Hippocampal formation (tissue), 2 donors: ENCODE measurements around the gene IBA57.
"Not testable (repeated sequence)": the region's sequence is repeated elsewhere in the genome, so short reads cannot be mapped to it uniquely, and the experiment has no call there.

Experiments
- DNase-seq, 2 donors: peaks; one replicate each; lab custom pipeline; 2025; lab: John Stamatoyannopoulos, UW

IBA57 gene

DNA sequence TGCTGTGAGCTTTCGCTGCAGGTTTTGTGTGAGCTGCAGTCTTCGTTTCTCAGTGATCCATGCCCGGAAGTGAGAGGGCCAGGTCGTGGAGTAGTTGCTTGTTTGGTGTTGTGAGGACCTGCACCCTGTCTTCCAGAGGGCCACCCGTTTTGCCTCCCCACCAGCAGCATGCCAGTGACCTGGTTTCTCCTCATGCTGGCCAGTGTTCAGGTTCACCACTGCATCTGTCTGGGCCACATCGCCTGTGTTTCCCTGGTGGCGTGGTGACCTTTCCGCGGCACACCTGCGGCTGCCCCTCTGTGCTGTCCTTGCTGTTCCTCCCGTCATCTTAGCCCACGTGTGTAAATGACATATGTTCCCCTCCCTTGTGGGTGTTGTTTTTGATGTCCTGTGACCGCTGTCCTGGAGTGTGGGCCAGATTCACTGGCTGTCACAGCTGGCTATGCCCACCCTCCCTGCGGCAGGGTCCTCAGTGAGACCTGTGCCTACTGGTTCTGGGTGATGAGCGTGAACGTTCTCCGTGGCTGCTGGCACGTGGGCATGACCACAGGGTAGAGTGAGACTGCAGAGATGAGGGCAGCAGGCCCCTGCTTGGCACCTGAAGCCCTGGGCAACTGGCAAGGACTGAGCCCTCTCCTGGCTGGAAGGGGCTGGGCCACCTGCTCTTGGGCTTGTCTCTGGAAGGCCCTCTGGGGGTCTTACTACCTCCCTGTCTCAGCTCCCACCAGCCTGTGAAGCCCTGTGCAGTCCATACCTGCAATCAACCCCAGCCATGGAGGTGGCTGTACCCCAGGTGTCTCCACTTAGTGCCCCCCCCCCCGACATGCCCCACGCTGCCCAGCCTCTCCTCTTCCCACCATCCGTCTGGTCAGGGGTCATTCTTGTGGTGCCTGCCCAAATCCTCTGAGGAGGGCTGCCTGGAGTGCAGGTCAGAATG is 7.3 kb downstream of the IBA57 start:
- no peak for DNase-seq

DNA sequence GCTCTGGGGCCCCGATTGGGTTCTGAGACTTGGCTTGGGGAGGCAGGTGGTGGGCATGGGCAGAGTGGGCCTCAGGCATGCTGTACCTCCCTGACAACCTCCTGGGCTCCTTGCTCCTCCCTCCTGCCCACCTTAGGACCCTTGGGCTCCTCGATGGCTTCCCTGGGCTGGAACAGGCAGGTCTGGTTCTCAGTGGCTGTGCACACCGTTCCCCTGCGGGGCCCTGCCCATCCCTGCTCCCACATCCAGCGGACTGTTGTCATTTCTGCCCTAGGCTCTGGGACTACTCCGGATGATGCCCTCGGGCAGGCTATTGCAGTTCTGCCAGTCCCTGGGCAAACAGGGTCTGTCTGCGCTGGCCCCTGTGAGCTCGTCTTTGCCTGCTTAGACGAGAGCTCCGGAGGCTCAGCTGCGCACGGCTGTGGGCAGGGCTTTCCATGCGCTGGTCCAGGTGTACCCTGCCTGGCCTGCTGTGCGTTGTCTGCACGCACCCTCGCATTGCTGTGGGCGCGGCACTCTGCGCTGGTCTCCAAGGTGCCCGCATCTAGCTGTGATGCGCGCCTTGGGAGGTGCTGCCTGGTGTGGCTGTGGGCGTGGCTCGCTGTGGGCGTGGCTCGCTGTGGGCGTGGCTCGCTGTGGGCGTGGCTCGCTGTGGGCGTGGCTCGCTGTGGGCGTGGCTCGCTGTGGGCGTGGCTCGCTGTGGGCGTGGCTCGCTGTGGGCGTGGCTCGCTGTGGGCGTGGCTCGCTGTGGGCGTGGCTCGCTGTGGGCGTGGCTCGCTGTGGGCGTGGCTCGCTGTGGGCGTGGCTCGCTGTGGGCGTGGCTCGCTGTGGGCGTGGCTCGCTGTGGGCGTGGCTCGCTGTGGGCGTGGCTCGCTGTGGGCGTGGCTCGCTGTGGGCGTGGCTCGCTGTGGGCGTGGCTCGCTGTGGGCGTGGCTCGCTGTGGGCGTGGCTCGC is 8.2 kb downstream of the IBA57 start:
- DNase-seq = not testable (repeated sequence)

DNA sequence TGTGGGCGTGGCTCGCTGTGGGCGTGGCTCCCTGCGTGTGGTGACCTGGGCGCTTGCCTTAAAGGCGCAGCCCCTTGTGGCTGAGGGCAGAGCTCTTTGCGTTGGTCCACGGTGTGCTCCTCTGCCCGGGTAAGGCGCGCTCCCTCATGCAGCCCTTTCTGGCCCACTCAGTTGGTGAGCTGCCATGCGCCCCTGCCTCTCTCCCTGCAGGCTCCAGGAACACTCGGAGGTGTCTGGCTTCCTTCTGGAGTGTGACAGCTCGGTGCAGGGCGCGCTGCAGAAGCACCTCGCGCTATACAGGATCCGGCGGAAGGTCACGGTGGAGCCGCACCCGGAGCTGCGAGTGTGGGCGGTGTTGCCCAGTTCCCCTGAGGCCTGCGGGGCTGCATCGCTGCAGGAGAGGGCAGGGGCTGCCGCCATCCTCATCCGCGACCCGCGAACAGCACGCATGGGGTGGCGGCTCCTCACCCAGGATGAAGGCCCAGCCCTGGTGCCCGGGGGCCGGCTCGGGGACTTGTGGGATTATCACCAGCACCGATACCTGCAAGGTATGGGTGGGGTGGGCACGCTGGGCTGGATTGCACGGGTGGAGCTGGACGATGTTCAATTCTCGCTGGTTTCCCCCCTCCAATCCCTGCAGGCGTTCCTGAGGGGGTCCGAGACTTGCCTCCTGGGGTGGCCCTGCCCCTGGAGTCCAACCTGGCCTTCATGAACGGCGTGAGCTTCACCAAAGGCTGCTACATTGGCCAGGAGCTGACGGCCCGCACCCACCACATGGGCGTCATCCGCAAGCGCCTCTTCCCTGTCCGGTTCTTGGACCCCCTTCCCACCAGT is 9.1 kb downstream of the IBA57 start:
- DNase-seq = no peak

DNA sequence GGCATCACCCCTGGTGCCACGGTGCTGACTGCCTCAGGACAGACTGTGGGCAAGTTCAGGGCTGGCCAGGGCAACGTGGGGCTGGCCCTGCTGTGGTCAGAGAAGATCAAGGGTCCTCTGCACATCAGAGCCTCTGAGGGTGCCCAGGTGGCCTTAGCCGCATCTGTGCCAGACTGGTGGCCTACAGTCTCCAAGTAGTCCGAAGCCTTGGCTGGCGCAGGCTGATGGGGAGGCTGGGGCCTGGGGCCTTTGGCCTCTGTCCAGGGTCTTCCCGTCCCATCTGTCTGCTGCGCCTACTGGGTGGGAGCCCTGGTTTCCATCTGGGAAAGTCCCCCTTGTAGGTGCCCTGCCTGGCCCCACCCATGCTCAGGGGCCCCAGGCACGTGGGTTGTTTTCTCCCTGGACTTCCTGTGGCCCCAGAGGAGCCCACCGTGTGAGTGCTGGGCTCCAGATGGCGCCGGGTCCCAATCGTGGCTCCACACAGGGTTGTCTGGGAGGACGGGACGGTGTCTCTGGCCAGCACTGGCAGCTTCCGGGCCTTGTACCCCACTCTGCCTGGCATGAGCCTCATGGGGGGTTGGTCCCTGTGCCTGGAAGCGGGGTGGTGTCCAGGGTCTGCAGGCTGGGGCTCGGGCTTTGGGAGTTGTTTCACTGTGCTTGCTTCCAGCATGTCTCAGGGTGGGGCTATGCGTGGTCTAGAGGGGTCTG is 9.9 kb downstream of the IBA57 start:
- no peak for DNase-seq

DNA sequence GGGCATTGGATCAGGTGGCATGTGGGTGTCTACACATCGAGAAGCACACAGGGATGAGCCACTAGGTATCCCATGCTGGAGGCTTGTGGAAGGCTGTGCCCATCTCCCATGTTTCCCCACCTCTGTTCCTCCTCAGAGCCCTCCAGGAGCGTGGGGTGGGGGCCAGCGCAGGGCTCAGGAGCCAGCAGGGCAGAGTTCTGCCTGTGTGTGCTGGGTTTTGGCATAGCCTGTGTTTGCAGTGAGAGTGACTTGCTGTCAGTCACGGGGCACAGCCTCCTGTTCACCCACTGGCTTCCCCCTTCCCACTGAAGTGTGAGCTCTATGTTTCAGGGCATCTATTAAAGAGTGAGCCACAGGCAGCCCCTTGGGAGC is 10.4 kb downstream of the IBA57 start:
- no peak for DNase-seq

DNA sequence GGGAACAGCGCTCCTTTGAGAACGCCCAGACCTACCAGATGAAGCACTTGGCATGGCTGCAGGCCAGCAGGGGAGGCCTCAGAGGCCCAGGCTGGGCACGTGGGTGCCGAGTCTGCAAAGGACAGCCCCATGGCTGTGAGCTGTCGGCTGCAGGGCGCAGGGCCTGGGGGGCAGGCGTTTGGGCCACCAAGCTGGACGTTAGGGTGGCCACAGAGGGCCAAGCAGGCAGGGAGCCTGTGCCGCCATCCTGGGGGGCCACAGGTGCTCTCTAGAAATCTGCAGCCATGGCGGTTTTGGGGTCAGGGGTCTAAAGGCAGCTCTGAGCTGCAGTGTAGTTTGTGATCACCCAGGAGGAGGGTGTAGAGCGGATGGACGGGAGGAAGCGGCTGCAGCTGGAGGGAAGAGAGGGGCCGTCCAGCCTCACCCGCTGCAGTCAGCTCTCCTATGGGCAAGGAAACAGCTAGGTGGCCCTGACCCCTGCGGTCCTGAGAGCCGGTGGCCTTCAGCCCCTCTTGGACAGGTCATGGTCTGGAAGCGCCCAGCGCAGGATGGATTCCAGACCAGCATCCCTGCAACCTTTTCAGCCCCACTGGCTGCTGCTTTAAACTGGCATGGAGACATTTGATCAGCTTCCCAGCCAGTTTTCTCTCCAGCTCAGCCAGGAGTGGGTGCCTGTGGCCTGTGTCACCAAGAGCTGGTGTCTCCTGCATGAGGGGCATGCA is 11.0 kb downstream of the IBA57 start:
- no peak for DNase-seq

DNA sequence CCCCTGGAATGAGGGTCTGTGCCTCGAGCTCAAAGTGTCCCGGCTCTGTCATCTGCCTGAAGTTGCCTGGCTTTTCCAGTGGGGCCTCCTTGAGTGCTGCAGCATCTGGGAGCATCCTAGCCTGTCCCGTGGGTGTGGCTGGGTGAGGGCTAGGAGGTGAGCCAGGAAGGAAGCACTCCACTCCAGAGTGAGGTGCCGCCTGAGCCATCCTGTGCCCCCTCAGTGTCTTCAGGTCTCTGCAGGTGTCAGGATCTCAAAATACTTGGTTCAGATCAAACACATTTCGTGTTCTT is 11.5 kb downstream of the IBA57 start:
- DNase-seq = no peak

DNA sequence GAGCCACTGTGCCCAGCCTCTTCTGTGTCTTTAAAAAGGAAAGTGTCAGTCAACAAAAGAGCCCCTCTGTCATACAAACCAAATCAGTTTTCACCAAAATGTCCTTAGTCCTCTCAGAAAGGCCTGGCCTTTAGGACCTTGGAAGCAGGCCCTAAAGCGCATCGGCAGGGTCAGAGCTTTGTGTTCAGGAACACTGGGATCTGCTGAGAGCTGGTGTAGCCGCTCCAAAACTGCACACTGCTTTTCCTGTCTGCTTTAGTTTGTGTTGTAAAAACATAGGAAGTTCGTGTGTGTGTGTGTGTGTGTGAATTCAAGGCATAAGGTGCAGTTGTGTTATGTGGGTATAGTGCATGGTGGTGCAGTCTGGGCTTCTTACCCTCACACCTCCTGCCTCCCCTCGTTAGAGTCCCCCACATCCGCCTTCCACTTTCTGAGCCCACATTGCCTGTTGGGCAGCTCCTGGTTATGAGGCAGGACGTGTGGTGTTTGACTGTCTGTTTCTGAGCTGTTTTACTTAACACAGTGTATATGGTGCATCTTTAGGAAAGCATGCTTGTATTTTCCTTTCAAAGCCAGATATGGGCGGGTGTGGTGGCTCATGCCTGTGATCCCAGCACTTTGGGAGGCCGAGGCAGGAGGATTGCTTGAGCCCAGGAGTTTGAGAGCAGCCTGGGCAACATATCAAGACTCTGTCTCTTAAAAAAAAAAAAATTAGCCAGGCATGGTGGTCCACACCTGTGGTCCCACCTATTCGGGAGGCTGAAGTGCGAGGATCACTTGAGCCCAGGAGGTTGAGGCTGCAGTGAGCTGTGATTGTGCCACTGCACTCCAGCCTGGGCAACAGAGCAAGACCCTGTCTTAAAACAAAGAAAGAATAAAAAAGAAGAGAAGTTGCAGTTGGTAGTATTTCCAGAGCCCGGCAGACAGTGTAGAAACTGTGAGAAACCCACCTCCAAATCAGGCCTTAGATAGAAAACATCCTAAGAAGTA is 12.4 kb downstream of the IBA57 start:
- DNase-seq = no peak

DNA sequence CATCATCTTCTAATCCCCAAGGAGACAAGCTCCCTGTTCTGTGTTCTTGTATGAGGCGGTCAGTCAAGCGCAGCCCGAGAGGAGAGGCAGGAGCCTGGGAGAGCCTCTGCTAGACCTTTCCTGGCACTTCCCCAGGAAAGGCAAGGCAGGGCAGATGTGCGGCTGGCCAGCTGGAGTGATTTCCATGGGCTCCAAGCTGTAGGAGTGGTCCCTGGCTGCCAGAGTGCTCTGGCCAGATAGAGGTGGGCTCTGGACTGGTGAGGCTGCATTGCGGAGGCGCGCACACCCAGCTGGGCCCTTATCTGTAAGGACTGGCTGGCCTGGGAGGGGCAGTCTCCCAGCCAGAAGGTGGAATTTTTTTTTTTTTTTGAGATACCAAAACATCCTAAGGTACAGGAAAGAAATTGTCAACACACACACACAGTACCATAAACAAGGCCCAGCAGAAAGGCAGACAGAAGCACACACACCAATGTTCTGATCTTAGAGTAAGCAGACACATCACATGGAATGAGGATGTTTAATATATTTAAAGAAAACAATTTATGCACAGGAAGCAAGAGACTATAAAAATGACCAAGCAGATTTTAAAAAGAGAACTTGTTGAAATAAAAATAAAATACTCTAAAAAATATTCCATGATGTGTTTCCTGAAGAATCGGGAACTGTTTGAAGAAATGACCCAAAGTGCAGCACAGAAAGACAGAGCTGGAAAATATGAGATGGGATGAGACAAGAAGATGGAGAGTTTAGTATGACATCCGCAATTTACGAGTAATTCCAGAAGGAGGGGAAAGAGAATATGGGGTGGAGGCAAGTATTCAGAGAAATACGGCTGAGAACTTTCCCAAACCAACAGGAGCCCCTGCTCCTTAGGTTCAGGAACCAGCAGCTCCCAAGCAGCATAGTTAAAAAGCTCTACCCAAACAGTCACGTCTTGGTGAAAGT is 13.4 kb downstream of the IBA57 start:
- DNase-seq = no peak

DNA sequence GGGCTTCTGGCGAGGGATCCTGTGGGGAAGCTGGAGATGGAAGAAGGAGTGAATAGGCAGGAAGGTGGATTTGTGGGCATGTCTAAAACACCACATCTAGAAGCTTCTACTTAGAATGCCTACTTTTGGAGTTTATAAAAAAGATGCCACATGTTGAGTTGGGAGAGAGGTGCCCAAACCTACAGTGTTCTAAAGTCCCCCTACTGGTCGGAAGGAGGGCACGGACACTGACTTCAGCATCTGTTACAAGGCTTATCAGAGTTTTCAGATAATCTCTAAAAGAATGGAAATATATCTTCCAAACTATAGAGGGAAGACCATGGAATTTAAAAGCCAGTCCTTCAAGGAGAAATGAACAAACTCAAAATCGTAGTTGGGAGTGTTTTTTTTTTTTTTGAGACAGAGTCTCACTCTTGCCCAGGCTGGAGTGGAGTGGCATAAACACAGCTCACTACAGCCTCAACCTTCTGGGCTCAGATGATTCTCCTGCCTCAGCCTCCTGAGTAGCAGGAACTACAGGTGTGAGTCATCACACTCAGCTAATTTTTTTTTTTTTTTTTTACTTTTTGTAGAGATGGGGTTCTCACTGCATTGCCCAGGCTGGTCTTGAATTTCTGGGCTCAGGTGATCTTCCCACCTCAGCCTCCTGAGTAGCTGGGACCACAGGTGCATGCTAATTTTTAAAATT is 14.8 kb downstream of the IBA57 start:
- DNase-seq = no peak

DNA sequence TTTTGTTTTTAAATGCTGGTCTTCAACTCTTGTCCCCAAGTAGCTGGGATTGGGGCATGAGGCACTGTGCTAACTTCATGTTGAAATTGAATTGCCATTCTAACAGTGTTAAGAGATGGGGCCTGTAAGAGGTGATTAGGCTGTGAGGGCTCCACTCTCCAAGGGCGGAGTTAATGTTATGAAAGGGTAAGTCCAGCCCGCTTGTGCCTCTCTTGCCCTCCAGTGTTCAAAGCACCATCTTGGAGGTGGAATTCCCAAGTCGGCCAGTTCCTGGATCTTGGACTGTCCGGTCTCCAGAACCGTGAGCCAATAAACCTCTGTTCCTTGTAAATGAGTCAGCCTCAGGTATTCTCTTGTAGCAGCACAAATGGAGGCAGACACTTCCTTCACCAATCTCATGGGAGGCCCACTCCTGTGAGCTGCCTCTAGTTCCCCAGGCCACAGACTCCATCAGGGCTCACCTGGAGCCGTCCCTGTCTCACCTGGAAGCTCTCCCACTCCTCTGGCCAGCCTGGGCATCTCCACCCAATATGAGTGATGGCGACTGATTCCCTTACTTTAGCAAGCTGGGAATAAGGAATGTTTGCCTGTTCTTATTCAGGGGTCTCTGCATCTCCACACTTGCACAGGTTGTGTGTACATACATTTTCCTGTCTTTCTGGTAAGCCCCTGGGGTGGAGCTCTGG is 15.5 kb downstream of the IBA57 start:
- no peak for DNase-seq

DNA sequence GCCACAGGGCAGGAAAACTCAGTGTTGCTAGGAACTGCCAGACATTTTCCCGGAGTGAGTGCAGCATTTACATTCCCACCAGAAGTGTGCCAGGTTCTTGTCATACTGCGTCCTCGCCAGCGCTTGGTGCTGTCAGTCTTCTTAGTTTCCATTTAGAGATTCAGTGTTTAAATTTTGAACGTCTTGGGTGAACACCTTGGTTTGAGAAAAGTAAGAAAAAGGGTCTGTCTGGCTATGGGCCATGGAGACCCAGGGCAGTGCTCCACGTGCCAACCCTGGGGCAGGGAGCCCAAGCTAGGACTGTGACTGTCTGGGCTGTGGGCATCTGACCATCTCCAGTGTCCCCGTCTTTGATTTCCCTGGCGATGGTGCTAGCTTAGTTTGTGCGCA is 16.0 kb downstream of the IBA57 start:
- no peak for DNase-seq

DNA sequence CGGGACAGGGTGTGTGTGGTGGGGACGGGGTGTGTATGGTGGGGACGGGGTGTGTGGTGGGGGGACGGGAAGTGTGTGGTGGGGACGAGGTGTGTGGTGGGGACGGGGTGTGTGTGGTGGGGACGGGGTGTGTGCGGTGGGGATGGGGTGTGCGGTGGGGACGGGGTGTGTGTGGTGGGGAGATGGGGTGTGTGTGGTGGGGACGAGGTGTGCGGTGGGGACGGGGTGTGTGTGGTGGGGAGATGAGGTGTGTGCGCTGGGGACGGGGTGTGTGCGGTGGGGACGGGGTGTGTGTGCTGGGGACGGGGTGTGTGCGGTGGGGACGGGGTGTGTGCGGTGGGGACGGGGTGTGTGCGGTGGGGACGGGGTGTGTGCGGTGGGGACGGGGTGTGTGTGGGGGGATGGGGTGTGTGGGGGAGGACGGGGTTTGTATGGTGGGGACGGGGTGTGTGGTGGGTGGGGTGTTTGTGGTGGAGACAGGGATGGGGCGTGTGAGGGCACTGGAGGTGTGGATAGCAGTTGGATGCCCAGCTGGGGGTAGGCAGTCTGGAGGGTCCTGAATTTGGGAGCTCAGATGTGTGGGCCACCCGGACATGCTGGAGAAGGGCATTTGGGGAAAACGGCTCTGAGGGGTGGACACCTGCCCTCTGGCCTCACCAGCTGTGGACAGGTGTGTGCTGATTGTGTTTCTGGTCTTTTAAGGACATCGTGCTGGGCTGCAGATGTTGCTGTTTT is 16.9 kb downstream of the IBA57 start:
- DNase-seq = no peak

DNA sequence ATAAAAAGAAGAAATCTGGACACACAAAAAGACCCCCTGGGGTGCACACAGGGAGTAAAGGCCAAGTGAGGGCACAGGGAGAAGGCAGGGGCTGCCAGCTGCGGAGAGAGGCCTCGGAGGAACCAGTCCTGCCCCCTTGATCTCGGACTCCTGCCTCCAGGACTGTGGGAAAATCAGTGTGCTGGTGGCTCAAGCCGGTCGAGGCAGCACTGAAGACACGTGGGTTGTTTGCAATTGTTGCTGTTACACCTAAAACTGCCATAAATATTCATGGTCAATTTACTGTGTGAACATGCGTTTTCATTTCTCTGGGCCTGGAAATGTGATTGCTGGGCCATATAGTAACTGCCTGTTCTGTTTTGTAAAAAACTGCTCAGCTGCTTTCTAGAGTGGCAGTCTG is 18.5 kb downstream of the IBA57 start:
- no peak for DNase-seq

DNA sequence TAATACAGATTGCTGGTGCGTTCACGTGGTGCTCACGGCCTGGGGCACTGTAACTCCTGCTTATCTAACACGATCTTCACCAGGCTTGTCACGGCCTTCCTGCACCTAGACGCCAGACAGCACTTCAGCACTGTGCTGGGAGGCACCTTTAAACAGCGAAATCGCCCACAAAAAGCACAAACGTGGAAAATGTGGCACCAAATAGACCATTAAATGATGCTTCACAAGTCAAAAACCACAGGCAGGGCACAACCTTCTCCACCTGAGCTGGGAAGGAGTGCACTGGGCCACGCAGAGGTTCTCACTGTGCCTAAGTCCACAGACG is 20.0 kb downstream of the IBA57 start:
- DNase-seq = no peak

DNA sequence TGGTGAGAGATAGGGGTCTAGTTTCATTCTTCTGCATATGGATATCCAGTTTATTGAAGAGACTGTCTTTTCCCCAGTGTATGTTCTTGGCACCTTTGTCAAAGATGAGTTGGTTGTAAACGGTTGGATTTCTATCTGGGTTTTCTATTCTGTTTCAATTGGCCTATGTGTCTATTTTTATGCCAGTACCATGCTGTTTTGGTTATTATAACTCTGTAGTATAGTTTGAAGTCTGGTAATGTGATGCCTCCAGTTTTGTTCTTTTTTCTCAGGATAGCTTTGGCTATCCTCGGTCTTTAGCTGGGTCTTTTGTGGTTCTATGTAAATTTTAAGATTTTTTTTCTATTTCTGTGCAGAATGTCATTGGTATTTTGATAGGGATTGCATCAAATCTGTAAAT is 22.6 kb downstream of the IBA57 start:
- DNase-seq = not testable (repeated sequence)

DNA sequence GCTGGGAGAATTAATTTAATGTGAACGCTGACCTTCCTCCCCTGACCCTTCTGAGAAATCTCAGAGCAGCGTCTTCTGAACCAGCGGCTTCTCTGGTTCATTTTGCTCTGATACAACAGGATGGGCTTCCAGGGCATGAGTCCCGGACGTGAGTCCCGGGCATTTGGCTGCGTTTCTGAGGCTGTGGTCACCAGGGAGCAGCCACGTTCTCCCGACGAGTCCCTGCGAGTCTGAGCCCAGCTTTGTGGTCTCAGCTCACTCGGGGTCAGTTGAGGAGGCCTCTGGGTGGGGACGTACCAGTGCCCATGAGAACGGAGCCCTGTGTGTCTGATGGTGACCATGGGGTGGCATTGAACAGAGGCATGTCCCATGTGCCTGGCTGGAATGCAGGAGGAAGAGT is 24.6 kb downstream of the IBA57 start:
- DNase-seq = no peak
